ENCODE measurements around the gene SLC39A11. TPM values are rescaled to one million over a fixed set of nuclear protein-coding genes. Genes with fewer than 3 reads are reported as not detected.

SLC39A11 gene
- total RNA-seq, 1 experiment from 2014 or later = 15.2 TPM

DNA sequence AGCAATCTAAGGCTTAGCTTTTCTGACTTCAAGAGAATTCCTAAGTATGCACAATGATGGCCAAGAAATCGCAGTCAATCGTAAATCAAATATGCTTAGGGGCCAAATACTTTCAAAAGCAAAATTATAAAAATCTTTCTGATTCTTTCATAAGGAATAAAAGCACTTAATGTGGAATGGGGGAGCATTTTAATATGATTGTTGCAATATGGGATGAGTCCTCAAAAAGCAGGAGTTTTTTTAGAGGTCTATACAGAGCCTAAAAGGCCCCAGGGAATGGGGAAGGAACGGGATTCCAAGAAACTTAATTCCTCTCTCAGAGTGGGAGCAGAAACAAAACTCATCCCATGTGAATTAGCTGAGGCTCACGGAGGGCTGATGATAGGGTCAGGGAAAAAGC, 14.7 kb upstream of the SLC39A11 start:
- Histone ChIP-seq H3K9me3 (ENCODE audit: control insufficient read depth, low read depth, low read length) (no peaks in the 10 kb centered on the region), H3K27me3 (ENCODE audit: insufficient read depth, low read length) (no peaks in the 10 kb centered on the region), H2BK20ac (ENCODE audit: low read depth, low read length, poor library complexity, severe bottlenecking) (no peak overlapping the region), H4K5ac (ENCODE audit: insufficient read length, low read depth, low read length) (no peak overlapping the region), H2AK5ac (ENCODE audit: insufficient read length, low read length) (no peak overlapping the region), H3K9ac (ENCODE audit: extremely low read depth, insufficient read length, low read length) (no peak overlapping the region), H2AFZ (ENCODE audit: low read length) (no peak overlapping the region), H3K27ac (ENCODE audit: insufficient read length, low read depth, low read length) (no peak overlapping the region), H2BK15ac (ENCODE audit: low read depth, low read length) (no peak overlapping the region), H3T11ph (ENCODE audit: low read length) (no peak overlapping the region), H3K56ac (ENCODE audit: insufficient read length, low read depth, low read length) (no peak overlapping the region), H4K8ac (replicated peaks; ENCODE audit: insufficient read length, low read depth, low read length) (no peak overlapping the region), H3K23me2 (ENCODE audit: insufficient read length, low read depth, low read length, poor library complexity, severe bottlenecking) (no peaks in the 10 kb centered on the region), H3K14ac (ENCODE audit: insufficient read depth, low read length) (no peak overlapping the region), H2BK120ac (ENCODE audit: low read depth, low read length, poor library complexity, severe bottlenecking) (no peak overlapping the region), H4K91ac (ENCODE audit: insufficient read length, low read depth, low read length) (no peak overlapping the region), H4K20me1 (ENCODE audit: control insufficient read depth, insufficient read depth, insufficient read length) (no peaks in the 10 kb centered on the region), H3K79me1 (ENCODE audit: insufficient read depth, low read depth, low read length, poor library complexity, severe bottlenecking) (no peaks in the 10 kb centered on the region), H2BK5ac (ENCODE audit: insufficient read length, low read length) (no peak overlapping the region), H3K4ac (ENCODE audit: low read depth, low read length) (no peak overlapping the region), H3K18ac (ENCODE audit: insufficient read length, low read depth, low read length) (no peak overlapping the region), H3K79me2 (ENCODE audit: insufficient read depth, low read length) (no peaks in the 10 kb centered on the region), H3K4me2 (ENCODE audit: insufficient read depth, insufficient read length, low read length) (no peak overlapping the region), H3K4me1 (ENCODE audit: insufficient read depth, low read length) (no peaks in the 10 kb centered on the region), H3K23ac (ENCODE audit: insufficient read length, low read depth, low read length) (no peak overlapping the region), H2BK12ac (ENCODE audit: insufficient read length, low read depth, low read length) (no peak overlapping the region)
- TF ChIP-seq, protein P1, sequence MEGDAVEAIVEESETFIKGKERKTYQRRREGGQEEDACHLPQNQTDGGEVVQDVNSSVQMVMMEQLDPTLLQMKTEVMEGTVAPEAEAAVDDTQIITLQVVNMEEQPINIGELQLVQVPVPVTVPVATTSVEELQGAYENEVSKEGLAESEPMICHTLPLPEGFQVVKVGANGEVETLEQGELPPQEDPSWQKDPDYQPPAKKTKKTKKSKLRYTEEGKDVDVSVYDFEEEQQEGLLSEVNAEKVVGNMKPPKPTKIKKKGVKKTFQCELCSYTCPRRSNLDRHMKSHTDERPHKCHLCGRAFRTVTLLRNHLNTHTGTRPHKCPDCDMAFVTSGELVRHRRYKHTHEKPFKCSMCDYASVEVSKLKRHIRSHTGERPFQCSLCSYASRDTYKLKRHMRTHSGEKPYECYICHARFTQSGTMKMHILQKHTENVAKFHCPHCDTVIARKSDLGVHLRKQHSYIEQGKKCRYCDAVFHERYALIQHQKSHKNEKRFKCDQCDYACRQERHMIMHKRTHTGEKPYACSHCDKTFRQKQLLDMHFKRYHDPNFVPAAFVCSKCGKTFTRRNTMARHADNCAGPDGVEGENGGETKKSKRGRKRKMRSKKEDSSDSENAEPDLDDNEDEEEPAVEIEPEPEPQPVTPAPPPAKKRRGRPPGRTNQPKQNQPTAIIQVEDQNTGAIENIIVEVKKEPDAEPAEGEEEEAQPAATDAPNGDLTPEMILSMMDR (conservative IDR thresholded peaks at IDR 0.05) = no peak
- H3K9me3 Mint-ChIP-seq = peaks cover 5 to 10% of the 10 kb centered on the region in 2 experiments; a peak in 3 of 5 replicates
- no peak for DNase-seq
- no CpG with 5 or more reads among the region's 4 CpGs for WGBS (ENCODE audit: extremely low coverage, insufficient read length, low lambda C conversion rate)
- H3K4me3 Mint-ChIP-seq = no peak overlapping the region
- peaks cover 0 to 14% (median 0%) of the 10 kb centered on the region in 3 experiments; a peak in 2 of 7 replicates for H3K36me3 Mint-ChIP-seq (ENCODE audit: insufficient read depth in 1 of 3, low read depth in 3 of 3)
- H3K27ac Mint-ChIP-seq = no peak overlapping the region
- H3K27me3 Mint-ChIP-seq (ENCODE audit: low read depth) = no peaks in the 10 kb centered on the region; the same call in 1 of the 2 replicates
- 0 out of 4 replicates have a peak, but pooled peaks cover 0 to 2% of the 10 kb centered on the region in 2 experiments for H3K4me1 Mint-ChIP-seq
